SJCRH30 (cell line): ENCODE results near the gene KLHDC3. TPM values are rescaled to one million over a fixed set of nuclear protein-coding genes. Genes with fewer than 3 reads are reported as not detected.

Source experiments
- DNase-seq, 2 experiments: peaks; one replicate each; pipeline ENCODE4 v3.0.0-alpha.2; 2015 to 2020
- H3K27ac ChIP-seq: fragments of 250-450 bp; sonication (Bioruptor Pico); 2 replicates; pipeline ENCODE4 v1.5.1; 2020; ENCODE audit warnings: mild to moderate bottlenecking, moderate library complexity
- H3K27me3 ChIP-seq: fragments of 250-450 bp; sonication (Bioruptor Pico); 2 replicates; pipeline ENCODE4 v1.5.1; 2020; ENCODE audit warnings: mild to moderate bottlenecking, moderate library complexity
- H3K36me3 ChIP-seq: fragments of 250-450 bp; sonication (Bioruptor Pico); 2 replicates; pipeline ENCODE4 v1.5.1; 2020; ENCODE audit warnings: mild to moderate bottlenecking, moderate library complexity
- H3K4me1 ChIP-seq: fragments of 250-450 bp; sonication (Bioruptor Pico); 2 replicates; pipeline ENCODE4 v1.5.1; 2020; ENCODE audit warnings: mild to moderate bottlenecking, moderate library complexity
- H3K4me3 ChIP-seq: fragments of 250-450 bp; sonication (Bioruptor Pico); 2 replicates; pipeline ENCODE4 v1.5.1; 2020; ENCODE audit warnings: mild to moderate bottlenecking, moderate library complexity
- H3K9me3 ChIP-seq: fragments of 250-450 bp; sonication (Bioruptor Pico); replicated peaks from 2 replicates; pipeline ENCODE4 v1.5.1; 2020; ENCODE audit warnings: mild to moderate bottlenecking, moderate library complexity
- total RNA-seq: library from RNA; depleted of rRNA; stranded (reverse); fragments of >200 nt; shearing (Covaris generic); gene quantifications from 2 replicates; pipeline ENCODE4 v1.2.3, GENCODE V29; 2014; rRNA removed

Gene KLHDC3
- total RNA-seq: 115 and 123 TPM in 2 replicates

- peak; percentile 100 for DNase-seq
- peaks cover 5% of the 10 kb centered on the region; the same call in 1 of the 2 replicates for H3K4me1 ChIP-seq
- H3K36me3 ChIP-seq: peaks cover 18% of the 10 kb centered on the region
- no peaks in the 10 kb centered on the region for H3K9me3 ChIP-seq
- peak within 1 kb of the TSS; percentile 43 for H3K27ac ChIP-seq
- no peaks in the 10 kb centered on the region for H3K27me3 ChIP-seq
- peak within 1 kb of the TSS; percentile 63 for H3K4me3 ChIP-seq
These were observed at the start of gene KLHDC3, which contains the start of gene MEA1 for GRCh38 chr6:43013843-43014433. Gene KLHDC3, plus strand, starts transcription at chr6:43014249. Its CDS starts 2,944 bp downstream, at chr6:43017193. Gene MEA1, minus strand, starts transcription at chr6:43013946. Its CDS starts 133 bp downstream, at chr6:43013813.

GRCh38 chr6:42966571-42966970 lies 47.5 kb upstream of the KLHDC3 start:
- H3K27ac ChIP-seq: no peak overlapping the region
- H3K27me3 ChIP-seq: no peaks in the 10 kb centered on the region
- H3K4me3 ChIP-seq: no peak overlapping the region
- no peak for DNase-seq
- H3K4me1 ChIP-seq: peaks cover 5% of the 10 kb centered on the region; the same call in 1 of the 2 replicates
- H3K9me3 ChIP-seq: no peaks in the 10 kb centered on the region
- H3K36me3 ChIP-seq: no peaks in the 10 kb centered on the region

- peaks cover 5% of the 10 kb centered on the region; the same call in 1 of the 2 replicates for H3K4me1 ChIP-seq
- H3K27me3 ChIP-seq: no peaks in the 10 kb centered on the region
- DNase-seq: no peak
- no peak overlapping the region for H3K27ac ChIP-seq
- H3K9me3 ChIP-seq: no peaks in the 10 kb centered on the region
- no peaks in the 10 kb centered on the region for H3K36me3 ChIP-seq
- H3K4me3 ChIP-seq: no peak overlapping the region
These were observed 46.8 kb upstream of the KLHDC3 start for GRCh38 chr6:42967228-42967627.

GRCh38 chr6:42968126-42968701 lies 45.8 kb upstream of the KLHDC3 start:
- no peaks in the 10 kb centered on the region for H3K27me3 ChIP-seq
- H3K9me3 ChIP-seq: no peaks in the 10 kb centered on the region
- H3K4me3 ChIP-seq: no peak overlapping the region
- H3K36me3 ChIP-seq: no peaks in the 10 kb centered on the region
- no peak for DNase-seq
- H3K4me1 ChIP-seq: peaks cover 5% of the 10 kb centered on the region; the same call in 1 of the 2 replicates
- no peak overlapping the region for H3K27ac ChIP-seq

- H3K4me1 ChIP-seq: peaks cover 5% of the 10 kb centered on the region; the same call in 1 of the 2 replicates
- H3K9me3 ChIP-seq: no peaks in the 10 kb centered on the region
- H3K36me3 ChIP-seq: peaks cover 3% of the 10 kb centered on the region; the same call in 1 of the 2 replicates
- DNase-seq: no peak
- no peak overlapping the region for H3K27ac ChIP-seq
- no peaks in the 10 kb centered on the region for H3K27me3 ChIP-seq
- H3K4me3 ChIP-seq: no peak overlapping the region
These were observed 45.3 kb upstream of the KLHDC3 start for GRCh38 chr6:42968783-42969182.

- no peaks in the 10 kb centered on the region for H3K27me3 ChIP-seq
- no peak overlapping the region for H3K4me3 ChIP-seq
- no peak for DNase-seq
- H3K36me3 ChIP-seq: peaks cover 5% of the 10 kb centered on the region; the same call in 1 of the 2 replicates
- H3K4me1 ChIP-seq: peaks cover 5% of the 10 kb centered on the region; the same call in 1 of the 2 replicates
- H3K27ac ChIP-seq: no peak overlapping the region
- no peaks in the 10 kb centered on the region for H3K9me3 ChIP-seq
These were observed 44.6 kb upstream of the KLHDC3 start for GRCh38 chr6:42969431-42969830.

- Histone ChIP-seq H3K4me1 (peaks cover 5% of the 10 kb centered on the region; the same call in 1 of the 2 replicates), H3K4me3 (no peak overlapping the region), H3K9me3 (no peaks in the 10 kb centered on the region), H3K27ac (no peak overlapping the region), H3K27me3 (no peaks in the 10 kb centered on the region), H3K36me3 (peaks cover 5% of the 10 kb centered on the region; the same call in 1 of the 2 replicates)
- no peak for DNase-seq
These were observed 44.1 kb upstream of the KLHDC3 start for GRCh38 chr6:42969934-42970333.

GRCh38 chr6:42970871-42971612 lies 43.0 kb upstream of the KLHDC3 start:
- no peak overlapping the region for H3K4me3 ChIP-seq
- H3K4me1 ChIP-seq: peaks cover 5% of the 10 kb centered on the region; the same call in 1 of the 2 replicates
- no peaks in the 10 kb centered on the region for H3K27me3 ChIP-seq
- H3K9me3 ChIP-seq: no peaks in the 10 kb centered on the region
- H3K36me3 ChIP-seq: peaks cover 5% of the 10 kb centered on the region; the same call in 1 of the 2 replicates
- H3K27ac ChIP-seq: no peak overlapping the region
- DNase-seq: no peak

GRCh38 chr6:42971746-42972327 lies 42.2 kb upstream of the KLHDC3 start:
- no peak overlapping the region for H3K27ac ChIP-seq
- no peaks in the 10 kb centered on the region for H3K9me3 ChIP-seq
- DNase-seq: no peak
- peaks cover 9% of the 10 kb centered on the region; the same call in 1 of the 2 replicates for H3K36me3 ChIP-seq
- H3K4me3 ChIP-seq: no peak overlapping the region
- H3K4me1 ChIP-seq: peaks cover 5% of the 10 kb centered on the region; the same call in 1 of the 2 replicates
- H3K27me3 ChIP-seq: no peaks in the 10 kb centered on the region

GRCh38 chr6:42973926-42974325 lies 40.1 kb upstream of the KLHDC3 start:
- H3K9me3 ChIP-seq: no peaks in the 10 kb centered on the region
- H3K4me1 ChIP-seq: peaks cover 5% of the 10 kb centered on the region; the same call in 1 of the 2 replicates
- no peaks in the 10 kb centered on the region for H3K27me3 ChIP-seq
- no peak overlapping the region for H3K27ac ChIP-seq
- peaks cover 9% of the 10 kb centered on the region; the same call in 1 of the 2 replicates for H3K36me3 ChIP-seq
- H3K4me3 ChIP-seq: no peak overlapping the region
- DNase-seq: no peak

GRCh38 chr6:42974919-42975505 lies 39.0 kb upstream of the KLHDC3 start:
- no peak overlapping the region for H3K27ac ChIP-seq
- no peaks in the 10 kb centered on the region for H3K9me3 ChIP-seq
- no peak for DNase-seq
- H3K4me3 ChIP-seq: no peak overlapping the region
- peaks cover 5% of the 10 kb centered on the region; the same call in 1 of the 2 replicates for H3K4me1 ChIP-seq
- peaks cover 9% of the 10 kb centered on the region; the same call in 1 of the 2 replicates for H3K36me3 ChIP-seq
- no peaks in the 10 kb centered on the region for H3K27me3 ChIP-seq

GRCh38 chr6:42978487-42978838 lies 35.6 kb upstream of the KLHDC3 start:
- H3K9me3 ChIP-seq: no peaks in the 10 kb centered on the region
- peak overlapping the region; percentile 3; the same call in 1 of the 2 replicates for H3K27ac ChIP-seq
- H3K36me3 ChIP-seq: peaks cover 9% of the 10 kb centered on the region; the same call in 1 of the 2 replicates
- peak; percentile 24 to 33 for DNase-seq
- H3K4me3 ChIP-seq: peak overlapping the region; percentile 75
- no peaks in the 10 kb centered on the region for H3K4me1 ChIP-seq
- no peaks in the 10 kb centered on the region for H3K27me3 ChIP-seq

- no peaks in the 10 kb centered on the region for H3K4me1 ChIP-seq
- H3K36me3 ChIP-seq: peaks cover 4% of the 10 kb centered on the region; the same call in 1 of the 2 replicates
- H3K27ac ChIP-seq: peak within 1 kb of the TSS; percentile 5; the same call in 1 of the 2 replicates
- H3K27me3 ChIP-seq: no peaks in the 10 kb centered on the region
- H3K9me3 ChIP-seq: no peaks in the 10 kb centered on the region
- H3K4me3 ChIP-seq: peak within 1 kb of the TSS; percentile 75
- peak; percentile 93 for DNase-seq
These were observed 35.1 kb upstream of the KLHDC3 start, which contains the start of gene PEX6 for GRCh38 chr6:42978839-42979522. Gene PEX6, minus strand, starts transcription at chr6:42979181. Its CDS starts 31 bp downstream, at chr6:42979150.
